ENCODE measurements around the gene ECSIT. TPM values are rescaled to one million over a fixed set of nuclear protein-coding genes. Genes with fewer than 3 reads are reported as not detected.
"Not testable (repeated sequence)": the region's sequence is repeated elsewhere in the genome, so short reads cannot be mapped to it uniquely, and the experiment has no call there.

The ECSIT gene
- total RNA-seq, 1 experiment from 2014 or later = 39.4 TPM

DNA sequence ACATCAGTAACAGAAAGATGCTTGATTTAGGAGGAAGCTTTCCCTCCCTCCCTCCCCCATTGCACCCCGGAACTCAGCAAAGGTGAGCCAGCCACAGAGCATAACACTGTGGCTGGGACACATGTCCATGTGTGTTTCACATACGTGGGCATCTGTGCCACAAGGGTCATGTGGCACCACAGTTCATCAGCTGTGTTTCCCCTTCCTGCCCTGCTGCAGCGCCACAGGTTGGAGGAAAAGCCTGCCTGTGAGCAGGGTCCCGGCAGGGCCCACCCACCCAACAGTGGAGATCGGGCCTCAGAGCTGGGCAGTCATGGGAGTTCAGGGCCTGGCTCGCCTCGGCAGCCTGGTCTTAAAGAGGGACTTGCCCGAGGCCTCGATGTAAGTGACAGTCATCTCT lies 45.8 kb upstream of the ECSIT start:
- intact Hi-C loops (cut with micrococcal nuclease; ENCODE audit: unreplicated experiment) = no loop called here
- ChIA-PET CTCF (no interaction called here), POLR2A (no interaction called here)
- in situ Hi-C loops (cut with HindIII; ENCODE audit: low pct_unique_long_range_greater_than_20kb, low sequenced_read_pairs) = loop anchor here (25.0 kb wide), 1 partner anchor 262 kb away; no protein-coding TSS in a partner anchor
- no peak overlapping the region for H3K4me3 ChIP-seq (ENCODE audit: low read depth in 2 of 2, low read length in 2 of 2)
- no peak for DNase-seq (ENCODE audit: low read depth, low spot score)
- H3K4me1 ChIP-seq (ENCODE audit: control insufficient read depth, insufficient read depth, low read length) = no peaks in the 10 kb centered on the region
- no peaks in the 10 kb centered on the region for H3K27me3 ChIP-seq (ENCODE audit: control insufficient read depth, insufficient read depth, low read length)
- no peak overlapping the region for H3K27ac ChIP-seq (ENCODE audit: low read length)
- no peak for ATAC-seq
- no TSS peak for BruUV-seq (replicated peaks)
- no peaks in the 10 kb centered on the region for H3K36me3 ChIP-seq (ENCODE audit: control insufficient read depth, insufficient read depth, low read length)
- H3K9me3 ChIP-seq (ENCODE audit: control insufficient read depth, insufficient read depth, low read depth, low read length) = no peaks in the 10 kb centered on the region
- TF ChIP-seq SIN3A (IDR thresholded peaks at IDR 0.05; ENCODE audit: borderline replicate concordance, insufficient read depth, low read depth, low read length) (no peak), POLR2AphosphoS5 (IDR thresholded peaks at IDR 0.05; ENCODE audit: low read depth, low read length) (no peak), CTCF (IDR thresholded peaks at IDR 0.05) (no peak), REST (IDR thresholded peaks at IDR 0.05; ENCODE audit: insufficient read depth in 1 of 2, low read depth in 2 of 2, low read length in 1 of 2) (no peak)

DNA sequence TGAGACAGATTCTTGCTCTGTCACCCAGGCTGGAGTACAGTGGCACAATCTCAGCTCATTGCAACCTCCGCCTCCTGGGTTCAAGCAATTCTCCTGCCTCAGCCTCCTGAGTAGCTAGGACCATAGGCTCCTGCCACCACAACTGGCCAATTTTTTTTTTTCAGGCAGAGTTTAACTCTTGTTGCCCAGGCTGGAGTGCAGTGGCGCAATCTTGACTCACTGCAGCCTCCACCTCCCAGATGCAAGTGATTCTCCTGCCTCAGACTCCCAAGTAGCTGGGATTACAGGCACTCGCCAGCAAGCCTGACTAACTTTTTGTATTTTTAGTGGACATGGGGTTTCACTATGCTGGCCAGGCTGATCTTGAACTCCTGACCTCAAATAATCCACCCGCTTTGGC lies 44.8 kb upstream of the ECSIT start:
- H3K4me1 ChIP-seq (ENCODE audit: control insufficient read depth, insufficient read depth, low read length); DNase-seq (ENCODE audit: low read depth, low spot score); H3K4me3 ChIP-seq (ENCODE audit: low read depth in 2 of 2, low read length in 2 of 2); CTCF ChIA-PET; BruUV-seq (replicated peaks); H3K27me3 ChIP-seq (ENCODE audit: control insufficient read depth, insufficient read depth, low read length); H3K27ac ChIP-seq (ENCODE audit: low read length); POLR2A ChIA-PET; ATAC-seq; H3K9me3 ChIP-seq (ENCODE audit: control insufficient read depth, insufficient read depth, low read depth, low read length); H3K36me3 ChIP-seq (ENCODE audit: control insufficient read depth, insufficient read depth, low read length); intact Hi-C loops (cut with micrococcal nuclease; ENCODE audit: unreplicated experiment): not testable (repeated sequence)
- in situ Hi-C loops (cut with HindIII; ENCODE audit: low pct_unique_long_range_greater_than_20kb, low sequenced_read_pairs) = loop anchor here (25.0 kb wide), 1 partner anchor 261 kb away; no protein-coding TSS in a partner anchor

- H3K27ac ChIP-seq (ENCODE audit: low read length); CTCF ChIA-PET; H3K36me3 ChIP-seq (ENCODE audit: control insufficient read depth, insufficient read depth, low read length); H3K4me3 ChIP-seq (ENCODE audit: low read depth in 2 of 2, low read length in 2 of 2); BruUV-seq (replicated peaks); DNase-seq (ENCODE audit: low read depth, low spot score); intact Hi-C loops (cut with micrococcal nuclease; ENCODE audit: unreplicated experiment); H3K4me1 ChIP-seq (ENCODE audit: control insufficient read depth, insufficient read depth, low read length); ATAC-seq; H3K27me3 ChIP-seq (ENCODE audit: control insufficient read depth, insufficient read depth, low read length); H3K9me3 ChIP-seq (ENCODE audit: control insufficient read depth, insufficient read depth, low read depth, low read length): not testable (repeated sequence)
- in situ Hi-C loops (cut with HindIII; ENCODE audit: low pct_unique_long_range_greater_than_20kb, low sequenced_read_pairs) = loop anchor here (25.0 kb wide), 1 partner anchor 261 kb away; no protein-coding TSS in a partner anchor
- POLR2A ChIA-PET = interaction anchor here (0.7 kb wide), 1 partner anchor 501 kb away, joined by 7 read pairs; no protein-coding TSS in a partner anchor
These were observed 44.4 kb upstream of the ECSIT start for GRCh38 chr19:11573354-11573753.
